ENCODE results near the gene CNR1.

Gene CNR1

DNA sequence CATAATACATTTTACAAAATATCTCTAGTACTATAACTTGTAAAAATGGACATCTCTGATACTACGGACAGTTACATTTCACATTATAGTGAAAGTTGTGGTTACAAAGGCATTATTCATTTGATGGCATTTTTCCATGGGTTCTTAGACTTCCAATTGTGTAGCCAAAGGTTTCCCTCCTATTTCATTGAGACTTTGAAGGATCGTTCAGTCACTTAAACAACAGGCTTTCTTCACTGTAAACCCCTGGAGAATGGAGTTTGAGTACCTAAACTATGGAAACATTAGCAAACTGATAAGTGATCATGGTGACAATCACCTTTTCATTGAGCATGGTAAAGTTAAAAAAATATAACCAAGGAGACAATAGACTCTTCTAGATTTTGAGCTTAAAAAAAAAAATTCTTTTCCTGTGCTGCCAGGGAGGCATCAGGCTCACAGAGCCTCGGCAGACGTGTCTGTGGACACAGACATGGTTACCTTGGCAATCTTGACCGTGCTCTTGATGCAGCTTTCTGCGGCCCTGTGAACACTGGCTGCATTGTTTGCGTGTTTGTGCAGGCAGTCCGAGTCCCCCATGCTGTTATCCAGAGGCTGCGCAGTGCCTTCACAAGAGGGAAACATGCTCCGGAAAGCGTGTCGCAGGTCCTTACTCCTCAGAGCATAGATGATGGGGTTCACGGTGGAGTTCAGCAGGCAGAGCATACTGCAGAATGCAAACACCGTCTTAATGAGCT, 22.6 kb downstream of the CNR1 start:
- no peak for DNase-seq (ENCODE audit: low read depth)

DNA sequence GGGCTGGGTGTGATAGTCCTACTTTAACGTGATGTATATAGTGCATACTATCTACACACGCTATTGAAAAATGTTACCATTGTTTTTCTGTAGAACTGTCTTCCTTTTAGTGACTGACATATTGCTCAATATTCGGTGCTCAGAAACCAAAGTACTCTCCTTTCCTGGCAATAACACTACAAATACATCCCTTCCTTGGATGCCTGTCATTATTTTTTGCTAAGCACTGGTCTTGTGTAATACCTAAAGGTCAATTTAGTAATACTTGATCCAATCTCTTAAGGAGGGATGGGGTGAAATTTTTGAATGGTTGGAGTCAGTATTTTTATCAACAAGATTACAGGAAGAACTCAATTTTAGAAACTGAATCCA, 23.9 kb downstream of the CNR1 start:
- DNase-seq (ENCODE audit: low read depth) = no peak

DNA sequence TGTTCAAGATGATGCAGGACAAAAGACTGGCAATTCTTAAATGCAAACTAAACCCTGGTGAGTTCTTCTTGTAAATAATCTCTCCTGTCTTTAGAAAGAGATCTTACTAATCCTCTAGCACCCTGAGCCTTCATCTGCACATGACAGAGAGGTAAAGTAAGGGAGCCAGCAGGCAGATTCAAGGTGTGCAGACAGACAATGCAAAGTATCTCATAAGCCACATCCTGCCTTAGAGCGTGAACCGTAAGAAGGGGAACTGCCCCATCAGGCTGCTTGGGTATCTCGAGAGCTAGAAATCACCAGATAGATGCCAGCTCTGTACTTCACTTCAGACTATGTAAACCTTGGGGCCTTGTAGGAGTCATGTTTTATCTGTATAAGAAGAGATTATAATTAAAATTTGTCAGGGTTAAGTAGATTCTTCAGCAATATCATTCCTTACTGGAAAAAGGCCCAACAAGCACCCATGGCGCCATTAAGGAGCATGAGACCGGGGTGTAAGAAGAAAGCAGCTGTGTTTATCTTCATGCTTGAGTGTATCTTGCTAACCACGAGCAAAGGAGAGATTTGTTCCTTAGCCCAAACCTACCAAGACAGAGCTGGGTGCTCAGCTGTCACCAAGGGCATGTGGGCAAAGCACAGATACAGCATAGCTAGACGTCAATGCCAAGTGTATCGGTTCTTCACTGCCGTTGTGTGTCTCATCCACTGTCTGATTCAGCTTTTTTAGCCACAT, 24.4 kb downstream of the CNR1 start:
- no peak for DNase-seq (ENCODE audit: low read depth)

DNA sequence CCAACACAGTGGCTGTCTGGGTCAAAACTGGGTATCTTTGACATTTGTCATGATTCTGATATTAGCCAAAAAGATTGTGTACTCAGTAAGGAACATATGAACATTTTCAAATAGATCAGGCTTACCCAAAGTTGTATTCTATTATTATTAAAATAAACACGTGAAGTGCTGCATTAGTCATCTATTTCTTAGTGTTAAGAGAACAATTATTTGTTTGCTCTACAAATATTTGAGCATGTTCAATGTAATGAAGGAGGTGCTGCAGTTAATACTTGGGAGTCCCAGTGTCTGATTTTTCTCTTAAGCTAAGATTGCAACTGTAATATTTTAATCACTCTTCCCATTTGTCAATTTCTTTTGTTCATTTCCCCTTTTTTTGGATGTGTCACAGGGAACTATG, 28.2 kb downstream of the CNR1 start:
- no peak for DNase-seq (ENCODE audit: low read depth)

DNA sequence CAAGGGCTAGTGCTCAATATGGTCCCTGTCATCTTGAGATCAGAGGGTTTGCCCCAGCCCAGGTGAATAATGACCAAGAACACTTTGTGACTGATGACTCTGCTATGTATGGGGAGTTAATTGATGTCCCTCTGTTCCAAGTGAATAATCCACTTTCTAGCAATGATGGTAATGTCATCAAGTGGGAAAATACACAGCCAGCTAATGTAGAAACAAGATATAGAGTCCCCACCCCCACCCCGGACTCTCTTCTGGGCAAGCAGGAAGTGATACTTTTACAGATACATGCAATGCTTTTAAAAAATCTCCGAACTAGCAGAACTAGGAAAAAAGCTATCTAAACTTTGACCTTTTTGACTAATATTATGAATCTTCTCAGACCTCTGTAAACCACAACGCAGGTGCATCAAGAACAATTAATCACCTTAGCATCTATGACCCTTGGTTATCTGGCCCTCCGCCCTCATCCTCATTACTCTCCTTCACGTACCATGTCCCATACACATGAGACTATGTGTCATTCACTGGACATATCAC, 30.5 kb downstream of the CNR1 start:
- DNase-seq (ENCODE audit: low read depth) = no peak

GRCh38 chr6:88134575-88134974, 31.6 kb downstream of the CNR1 start:
- no peak for DNase-seq (ENCODE audit: low read depth)

- DNase-seq (ENCODE audit: low read depth) = no peak
Measured at GRCh38 chr6:88133718-88134117, 32.4 kb downstream of the CNR1 start.

DNA sequence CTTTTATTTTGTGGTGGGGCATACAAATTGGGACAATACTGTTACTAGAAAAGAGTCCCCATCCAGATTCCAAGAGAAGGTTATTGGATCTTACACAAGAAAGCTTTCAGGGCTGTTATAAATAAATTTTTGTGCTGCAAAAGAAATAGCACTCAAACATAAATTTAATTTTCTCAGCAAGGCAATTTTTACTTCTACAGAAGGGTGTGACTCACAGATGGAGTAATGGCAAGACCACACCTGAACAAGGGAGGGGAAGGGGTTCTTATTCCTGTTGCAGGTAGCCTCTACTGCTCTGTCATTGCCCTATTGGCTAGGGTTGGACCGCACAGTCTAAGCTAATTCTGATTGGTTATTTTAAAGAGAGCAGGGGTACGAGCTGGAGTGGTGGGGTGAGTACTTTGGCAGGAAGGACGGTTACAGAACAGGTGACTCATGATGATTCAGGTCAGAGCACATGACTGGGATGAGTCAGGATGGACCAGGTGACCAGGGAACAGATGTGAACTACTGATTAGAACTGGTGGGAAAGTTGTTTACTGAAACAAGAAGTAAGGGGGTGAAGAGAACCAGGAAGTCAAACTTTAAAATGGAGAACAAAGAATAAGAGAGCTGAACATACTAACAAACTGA, 41.1 kb downstream of the CNR1 start:
- no peak for DNase-seq (ENCODE audit: low read depth)

GRCh38 chr6:88120635-88121034, 45.5 kb downstream of the CNR1 start:
- DNase-seq (ENCODE audit: low read depth) = no peak

- no peak for DNase-seq (ENCODE audit: low read depth)
Measured at GRCh38 chr6:88119769-88120168, 46.4 kb downstream of the CNR1 start.

DNA sequence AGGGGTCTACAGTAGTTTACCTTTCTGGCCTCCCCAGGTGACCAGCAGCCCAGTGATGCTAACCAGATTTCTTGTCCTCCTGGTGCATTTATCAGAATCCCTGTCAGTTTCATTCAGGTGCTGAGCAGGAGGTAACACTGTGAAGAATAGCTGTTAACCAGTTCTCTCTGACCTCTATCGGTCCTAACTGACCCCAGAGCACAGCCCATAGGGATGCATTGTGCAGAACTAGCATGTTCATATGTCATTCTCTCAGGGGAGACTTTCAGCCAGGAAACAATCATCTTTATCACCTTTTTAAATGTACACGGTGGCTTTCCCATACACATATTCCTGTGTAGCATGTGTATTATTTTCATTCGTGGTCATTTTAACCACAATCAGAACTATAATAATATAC, 49.9 kb downstream of the CNR1 start:
- DNase-seq (ENCODE audit: low read depth) = no peak

GRCh38 chr6:88115307-88115706, 50.8 kb downstream of the CNR1 start:
- DNase-seq (ENCODE audit: low read depth) = no peak

DNA sequence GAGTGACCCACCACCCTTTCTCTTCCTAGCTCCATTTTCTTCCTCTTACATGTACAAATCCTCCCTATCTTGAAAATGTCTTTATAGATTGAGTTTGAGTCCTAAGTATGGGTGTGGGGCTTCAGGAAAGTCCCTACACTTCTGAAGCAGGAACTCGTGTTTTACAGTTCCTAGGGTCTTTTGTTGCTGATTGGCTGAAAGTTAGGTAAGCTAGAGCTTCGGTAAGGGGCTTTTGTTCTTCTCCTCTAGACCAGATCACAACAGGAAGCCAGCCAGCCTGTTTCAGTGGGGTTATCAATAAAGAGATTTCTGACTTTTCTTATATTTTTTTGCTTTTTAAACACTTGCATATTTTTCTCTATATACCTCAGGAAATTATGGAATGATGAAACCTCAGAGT, 51.3 kb downstream of the CNR1 start:
- DNase-seq (ENCODE audit: low read depth) = no peak

GRCh38 chr6:88111991-88112390, 54.2 kb downstream of the CNR1 start:
- DNase-seq (ENCODE audit: low read depth) = no peak

GRCh38 chr6:88107241-88107640, 58.9 kb downstream of the CNR1 start:
- no peak for DNase-seq (ENCODE audit: low read depth)

DNA sequence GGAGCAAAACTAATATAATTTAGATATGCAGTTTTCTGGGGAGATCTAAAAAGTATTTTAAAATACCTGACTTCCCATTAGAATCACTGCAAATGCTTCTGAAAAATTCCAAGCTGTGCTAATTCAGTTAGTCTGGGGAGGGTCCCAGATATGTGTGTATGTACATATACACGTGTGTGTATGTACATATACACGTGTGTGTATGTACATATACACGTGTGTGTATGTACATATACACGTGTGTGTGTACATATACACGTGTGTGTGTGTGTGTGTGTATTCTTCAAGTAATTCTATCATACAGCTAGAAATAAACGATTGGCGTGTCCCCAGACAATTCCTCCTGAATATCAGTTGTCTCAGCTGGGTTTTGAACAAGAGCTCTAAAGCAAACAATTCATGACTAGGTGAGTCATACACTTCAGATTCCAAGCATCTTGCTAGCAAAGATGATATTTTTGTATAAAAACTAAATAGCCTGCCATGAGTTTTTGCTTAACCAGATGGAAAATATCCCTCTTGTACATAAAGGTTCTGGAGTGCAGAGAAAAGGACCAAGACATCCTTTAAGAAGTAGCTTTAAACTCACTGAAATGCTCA, 60.3 kb downstream of the CNR1 start:
- no peak for DNase-seq (ENCODE audit: low read depth)

Measured in GM04504 (cell line).